ENCODE results near the gene IGFL3. TPM values are rescaled to one million over a fixed set of nuclear protein-coding genes. Genes with fewer than 3 reads are reported as not detected.
"Not testable (repeated sequence)": the region's sequence is repeated elsewhere in the genome, so short reads cannot be mapped to it uniquely, and the experiment has no call there.

Gene IGFL3
- total RNA-seq, result not detected in 2 replicates

- no peak for DNase-seq (ENCODE audit: low read depth in 2 of 2)
Measured at GRCh38 chr19:46124638-46125115, at the start of gene IGFL3. Gene IGFL3, minus strand, starts transcription at chr19:46124688. Its CDS starts 39 bp downstream, at chr19:46124649.

DNA sequence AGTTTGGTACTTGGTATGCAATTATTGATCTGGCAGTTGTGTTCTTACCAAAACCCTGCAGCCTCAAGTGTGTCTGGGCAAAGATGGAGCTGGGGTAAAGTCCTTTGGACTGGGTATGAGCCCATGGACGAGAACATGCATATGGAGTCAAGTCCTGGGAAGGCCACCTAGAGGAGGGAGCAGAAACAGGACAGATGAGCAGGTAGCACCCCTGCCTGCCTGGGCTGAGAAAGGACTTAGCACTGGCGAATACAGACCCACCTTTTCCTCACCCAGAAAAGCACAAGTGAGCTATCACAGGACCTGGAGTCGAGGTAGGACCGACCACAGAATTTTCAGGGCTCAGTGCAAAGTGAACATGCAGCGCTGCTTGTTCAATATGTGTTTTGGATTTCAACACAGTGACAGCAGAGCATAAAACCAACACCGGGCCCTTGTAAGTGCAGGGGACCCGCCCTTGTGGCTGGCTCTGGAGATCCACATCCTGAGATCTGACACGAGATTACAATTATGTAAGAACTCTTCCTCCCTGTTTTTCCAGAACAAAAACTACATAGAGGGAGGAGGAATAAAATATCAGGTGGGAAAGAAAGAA is 49.5 kb upstream of the IGFL3 start:
- DNase-seq (ENCODE audit: low read depth in 2 of 2), result no peak

- DNase-seq (ENCODE audit: low read depth in 2 of 2), result no peak
Measured at GRCh38 chr19:46162731-46163130, 38.2 kb upstream of the IGFL3 start.

DNA sequence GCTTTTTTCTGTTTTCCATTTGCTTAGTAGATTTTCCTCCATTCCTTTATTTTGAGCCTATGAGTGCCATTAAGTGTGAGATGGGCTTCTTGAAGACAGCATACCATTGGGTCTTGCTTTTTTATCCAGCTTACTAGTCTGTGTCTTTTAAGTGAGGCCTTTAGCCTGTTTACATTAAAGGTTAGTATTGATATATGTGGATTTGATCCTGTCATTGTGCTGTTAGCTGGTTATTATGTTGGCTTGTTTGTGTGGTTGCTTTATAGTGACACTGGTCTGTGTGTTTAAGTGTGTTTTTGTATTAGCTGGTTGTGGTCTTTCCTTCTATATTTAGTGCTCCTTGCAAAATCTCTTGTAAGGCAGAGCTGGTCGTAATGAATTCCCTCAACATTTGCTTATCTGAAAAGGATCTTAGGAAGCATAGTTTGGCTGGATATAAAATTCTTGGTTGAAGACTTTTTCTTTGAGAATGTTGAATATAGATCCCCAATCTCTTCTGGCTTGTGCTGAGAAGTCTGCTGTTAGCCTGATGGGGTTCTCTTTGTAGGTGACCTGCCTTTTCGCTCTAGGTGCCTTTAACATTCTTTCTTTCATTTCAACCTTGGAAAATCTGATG is 37.3 kb upstream of the IGFL3 start:
- DNase-seq (ENCODE audit: low read depth in 2 of 2), result not testable (repeated sequence)

DNA sequence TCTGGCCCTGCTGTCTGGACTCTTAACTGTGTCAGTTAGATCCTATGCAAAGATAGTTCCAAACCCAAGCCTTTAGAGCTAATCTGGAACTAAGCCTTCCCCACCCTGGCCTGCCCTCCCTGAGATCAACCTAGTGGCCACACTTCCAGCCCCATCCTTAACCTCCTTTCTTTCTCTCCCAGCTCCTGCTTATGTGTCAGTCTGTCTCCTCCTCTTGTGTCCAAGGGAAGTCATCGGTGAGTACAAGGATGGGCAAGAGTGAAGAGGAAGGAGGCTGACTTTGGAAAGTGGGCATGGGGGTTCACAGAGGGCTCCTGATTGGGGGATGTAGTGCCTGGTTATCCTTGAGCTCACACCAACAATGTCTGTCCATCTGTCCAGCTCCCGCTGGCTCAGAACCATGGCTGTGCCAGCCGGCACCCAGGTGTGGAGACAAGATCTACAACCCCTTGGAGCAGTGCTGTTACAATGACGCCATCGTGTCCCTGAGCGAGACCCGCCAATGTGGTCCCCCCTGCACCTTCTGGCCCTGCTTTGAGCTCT is 35.8 kb upstream of the IGFL3 start:
- DNase-seq (ENCODE audit: low read depth in 2 of 2), result no peak

GRCh38 chr19:46159418-46160232 is 35.1 kb upstream of the IGFL3 start:
- DNase-seq (ENCODE audit: low read depth in 2 of 2), result no peak

DNA sequence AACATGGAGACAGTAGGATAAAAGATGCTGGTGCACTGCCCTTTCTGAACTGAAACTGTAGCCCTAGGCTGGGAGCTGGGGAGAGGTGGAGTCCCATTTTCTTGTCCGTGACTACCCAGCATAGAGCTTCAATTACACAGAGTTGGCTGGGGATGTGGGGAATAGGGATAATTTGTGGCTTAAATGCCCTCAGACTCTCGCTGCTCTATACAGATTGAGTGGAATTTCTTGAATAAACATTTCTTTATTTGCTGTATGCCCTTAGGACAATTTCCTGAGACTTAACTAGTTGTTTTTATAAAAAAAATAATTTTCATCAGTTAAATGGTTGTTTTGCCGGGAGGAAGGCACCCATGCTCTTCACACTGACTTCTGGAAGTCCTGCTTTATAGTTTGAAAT is 30.7 kb upstream of the IGFL3 start:
- no peak for DNase-seq (ENCODE audit: low read depth in 2 of 2)

- no peak for DNase-seq (ENCODE audit: low read depth in 2 of 2)
Measured at GRCh38 chr19:46150606-46151005, 26.1 kb upstream of the IGFL3 start.

GRCh38 chr19:46147791-46148288 is 23.4 kb upstream of the IGFL3 start, which contains the start of gene IGFL2:
Gene IGFL2, plus strand, starts transcription at chr19:46148238. Its CDS starts 41 bp downstream, at chr19:46148279.
- no peak for DNase-seq (ENCODE audit: low read depth in 2 of 2)

GRCh38 chr19:46147166-46147740 is 22.8 kb upstream of the IGFL3 start:
- no peak for DNase-seq (ENCODE audit: low read depth in 2 of 2)

GRCh38 chr19:46144756-46145155 is 20.3 kb upstream of the IGFL3 start:
- peak in 1 of 2 donors; percentile 79 for DNase-seq (ENCODE audit: low read depth in 2 of 2)

- DNase-seq (ENCODE audit: low read depth in 2 of 2), result no peak
Measured at GRCh38 chr19:46142294-46142693, 17.8 kb upstream of the IGFL3 start.

DNA sequence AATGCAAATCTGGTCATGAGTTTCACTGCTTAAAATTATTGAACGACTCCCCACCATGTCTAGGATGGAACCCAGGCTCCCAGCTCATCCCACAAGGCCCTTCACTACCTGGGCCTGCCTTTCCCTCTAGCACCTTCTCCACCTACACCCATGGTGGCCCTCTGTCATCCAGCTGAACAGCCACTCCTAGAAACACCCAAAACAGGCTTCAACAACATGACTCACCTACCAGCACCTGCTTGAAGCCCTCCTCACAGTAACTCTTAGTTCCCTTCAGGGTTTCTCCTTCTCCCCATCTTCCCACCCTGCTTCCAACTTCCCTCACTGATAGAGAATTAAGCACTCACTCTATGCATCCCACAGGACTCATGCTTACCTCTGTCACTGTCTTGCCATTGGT is 16.9 kb upstream of the IGFL3 start:
- DNase-seq (ENCODE audit: low read depth in 2 of 2), result no peak

DNA sequence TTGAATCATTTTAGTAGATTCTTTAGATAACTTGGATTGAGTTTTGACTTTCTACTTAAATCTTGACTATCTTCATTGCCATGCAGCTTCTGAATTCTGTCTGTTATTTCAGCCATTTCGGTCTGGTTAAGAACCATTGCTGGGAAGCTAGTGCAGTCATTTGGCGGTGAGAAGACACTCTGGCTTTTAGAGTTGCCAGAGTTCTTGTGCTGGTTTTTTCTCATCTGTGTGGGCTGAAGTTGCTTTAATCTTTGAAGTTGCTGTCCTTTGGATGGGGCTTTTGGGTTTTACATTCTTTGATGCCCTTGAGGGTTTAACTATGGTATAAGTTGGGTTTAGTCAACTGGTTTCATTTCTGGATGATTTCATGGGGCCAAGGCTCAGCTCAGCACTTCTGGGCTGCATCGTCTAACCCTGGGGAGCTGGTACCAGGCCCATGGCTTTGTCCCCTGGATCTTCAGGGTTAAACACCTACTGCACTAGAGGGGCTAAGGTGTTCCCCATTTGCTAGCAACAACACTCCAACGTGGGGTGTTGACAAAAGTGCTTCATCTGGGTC is 13.5 kb upstream of the IGFL3 start:
- DNase-seq (ENCODE audit: low read depth in 2 of 2), result no peak

DNA sequence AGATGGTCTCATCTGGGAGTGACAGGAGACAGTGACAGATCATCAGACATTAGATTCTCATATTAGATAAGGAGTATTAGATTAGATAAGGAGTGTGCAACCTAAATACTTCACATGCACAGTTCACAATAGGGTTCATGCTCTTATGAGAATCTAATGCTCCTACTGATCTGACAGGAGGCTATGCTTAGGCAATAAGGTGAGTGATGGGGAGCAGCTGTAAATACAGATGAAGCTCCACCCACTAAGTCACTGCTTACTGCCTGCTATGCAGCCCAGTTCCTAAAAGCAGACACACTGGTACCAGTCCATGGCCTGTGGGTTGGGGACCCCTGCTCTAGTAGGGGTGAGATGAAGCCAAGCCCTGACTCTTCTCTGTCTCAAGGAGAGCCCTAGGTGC is 10.0 kb upstream of the IGFL3 start:
- DNase-seq (ENCODE audit: low read depth in 2 of 2), result no peak

DNA sequence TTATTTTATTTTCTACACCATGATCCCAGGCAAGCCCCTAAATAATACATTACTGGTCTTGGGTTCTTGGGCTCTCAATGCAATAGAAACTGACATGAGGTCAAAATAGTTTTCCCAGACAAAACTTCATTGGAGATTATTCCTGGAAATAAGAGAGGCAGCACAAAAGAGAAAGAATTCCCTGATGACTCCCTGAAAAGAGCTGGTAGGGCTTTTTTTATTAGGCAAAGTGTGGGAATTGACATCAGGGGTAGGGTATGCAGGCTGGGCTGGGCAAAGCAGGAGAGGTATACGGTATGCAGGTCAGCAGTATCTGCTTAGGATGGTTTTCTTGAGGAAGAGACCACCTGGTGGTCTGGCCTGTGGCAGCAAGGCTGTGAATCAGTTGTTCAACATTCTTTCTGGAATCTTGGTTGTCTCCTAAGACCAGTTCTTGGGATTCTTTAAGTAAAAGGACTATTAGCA is 9.3 kb upstream of the IGFL3 start:
- peak; percentile 6 to 18 for DNase-seq (ENCODE audit: low read depth in 2 of 2)

DNA sequence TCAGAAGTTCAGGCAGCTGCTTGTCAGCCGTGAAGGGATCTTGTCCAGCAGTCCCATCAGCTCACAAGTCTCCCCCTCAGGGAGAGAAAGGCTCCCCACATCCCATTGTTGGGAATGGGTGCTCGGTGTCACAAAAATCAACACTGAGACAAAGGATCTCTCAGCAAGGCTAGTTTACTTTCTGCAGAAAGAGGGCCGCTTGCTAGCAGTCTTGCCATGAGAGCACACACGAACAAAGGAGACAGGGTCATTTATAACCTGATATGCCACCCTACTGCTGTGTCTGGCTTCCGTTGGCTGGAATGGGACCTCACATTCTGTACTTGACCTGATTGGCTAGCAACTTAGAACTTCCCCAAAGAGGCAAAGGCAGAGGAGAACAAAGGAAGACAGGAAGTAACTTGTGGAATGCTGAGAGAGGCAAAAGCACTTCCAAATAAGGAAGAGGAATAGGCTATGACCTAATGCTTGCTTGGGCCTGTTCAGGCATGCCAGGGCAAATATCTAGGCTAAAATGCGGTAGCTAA is 8.7 kb upstream of the IGFL3 start:
- peak; percentile 90 to 98 for DNase-seq (ENCODE audit: low read depth in 2 of 2)

GRCh38 chr19:46132508-46133100 is 8.1 kb upstream of the IGFL3 start:
- peak in 1 of 2 donors; percentile 6 for DNase-seq (ENCODE audit: low read depth in 2 of 2)

DNA sequence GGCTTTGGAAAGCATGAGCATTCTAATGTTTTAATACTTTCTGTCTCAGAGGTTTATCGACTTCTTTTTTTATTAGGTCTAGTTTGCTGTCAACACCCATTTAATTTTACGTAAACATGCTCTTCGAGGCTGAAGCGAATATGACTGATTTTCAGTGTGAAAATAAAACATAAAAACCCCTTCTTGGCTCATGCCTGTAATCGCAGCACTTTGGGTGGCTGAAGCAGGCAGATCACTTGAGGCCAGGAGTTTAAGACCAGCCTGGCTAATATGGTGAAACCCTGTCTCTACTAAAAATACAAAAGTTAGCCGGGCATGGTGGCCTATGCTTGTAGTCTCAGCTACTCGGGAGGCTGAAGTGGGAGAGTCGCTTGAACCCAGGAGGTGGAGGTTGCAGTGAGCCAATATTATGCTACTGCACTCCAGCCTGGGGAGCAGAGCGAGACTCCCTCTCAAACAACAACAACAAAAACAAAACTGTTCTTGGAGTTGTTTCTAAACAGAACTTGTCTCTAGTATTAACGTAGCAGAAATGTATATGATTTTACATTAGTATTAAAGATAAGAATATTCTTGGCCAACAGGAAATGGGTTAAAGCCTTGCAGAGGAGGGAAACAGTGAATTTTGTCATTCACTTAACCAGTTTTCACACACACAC is 7.1 kb upstream of the IGFL3 start:
- peak in 1 of 2 donors; percentile 22 for DNase-seq (ENCODE audit: low read depth in 2 of 2)

DNA sequence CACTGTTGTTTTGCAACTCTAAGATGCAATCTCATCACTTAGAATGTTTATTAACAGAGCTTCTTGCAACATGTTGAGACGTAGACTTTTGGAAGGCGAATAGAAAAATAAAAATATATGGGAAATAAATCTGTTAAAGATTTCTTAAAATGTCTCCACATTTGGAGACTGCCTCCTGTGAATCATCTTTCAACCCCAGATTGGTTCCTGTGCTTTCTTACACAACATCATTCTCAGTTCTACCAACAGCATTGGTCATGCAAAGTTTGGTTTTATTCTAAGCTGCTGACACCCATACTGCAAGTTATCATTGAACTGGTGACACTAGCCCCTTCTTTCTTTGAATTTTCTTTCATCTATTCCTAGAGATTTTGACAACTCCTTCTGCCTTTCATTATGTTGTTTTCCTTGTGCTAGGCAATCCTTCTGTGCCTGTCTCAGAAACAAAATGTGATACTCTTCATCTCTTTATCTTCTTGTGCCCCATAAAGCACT is 1.6 kb upstream of the IGFL3 start:
- DNase-seq (ENCODE audit: low read depth in 2 of 2), result no peak

Data from lung microvascular endothelial cell (primary cell).